22Rv1 (cell line): ENCODE measurements around the gene ZNF382.

Experiments used
- ZFX ChIP-seq: fragments of 450-650 bp; IDR thresholded peaks from 2 replicates; pipeline ENCODE4 v1.6.1; 2017; ENCODE audit warnings: antibody characterized with exemption, borderline replicate concordance
- TF ChIP-seq, protein P1 (sequence below): fragments of 450-650 bp; IDR thresholded peaks from 2 replicates; pipeline ENCODE4 v1.5.1; 2017; ENCODE audit warnings: mild to moderate bottlenecking

DNA sequence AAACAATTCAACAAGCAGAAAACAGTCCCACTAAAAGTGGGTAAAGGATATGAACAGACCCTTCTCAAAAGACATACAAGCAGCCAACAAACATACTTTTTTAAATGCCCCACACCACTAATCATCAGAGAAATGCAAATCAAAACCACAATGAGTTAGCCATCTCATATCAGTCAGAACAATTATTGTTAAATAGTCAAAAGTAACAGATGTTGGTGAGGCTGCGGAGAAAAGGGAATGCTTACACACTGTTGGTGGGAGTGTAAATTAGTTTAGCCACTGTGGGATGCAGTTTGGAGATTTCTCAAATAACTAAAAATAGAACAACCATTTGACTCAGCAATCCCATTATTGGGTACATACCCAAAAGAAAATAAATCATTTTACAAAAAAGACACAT lies 40.7 kb upstream of the ZNF382 start:
- TF ChIP-seq, protein P1, sequence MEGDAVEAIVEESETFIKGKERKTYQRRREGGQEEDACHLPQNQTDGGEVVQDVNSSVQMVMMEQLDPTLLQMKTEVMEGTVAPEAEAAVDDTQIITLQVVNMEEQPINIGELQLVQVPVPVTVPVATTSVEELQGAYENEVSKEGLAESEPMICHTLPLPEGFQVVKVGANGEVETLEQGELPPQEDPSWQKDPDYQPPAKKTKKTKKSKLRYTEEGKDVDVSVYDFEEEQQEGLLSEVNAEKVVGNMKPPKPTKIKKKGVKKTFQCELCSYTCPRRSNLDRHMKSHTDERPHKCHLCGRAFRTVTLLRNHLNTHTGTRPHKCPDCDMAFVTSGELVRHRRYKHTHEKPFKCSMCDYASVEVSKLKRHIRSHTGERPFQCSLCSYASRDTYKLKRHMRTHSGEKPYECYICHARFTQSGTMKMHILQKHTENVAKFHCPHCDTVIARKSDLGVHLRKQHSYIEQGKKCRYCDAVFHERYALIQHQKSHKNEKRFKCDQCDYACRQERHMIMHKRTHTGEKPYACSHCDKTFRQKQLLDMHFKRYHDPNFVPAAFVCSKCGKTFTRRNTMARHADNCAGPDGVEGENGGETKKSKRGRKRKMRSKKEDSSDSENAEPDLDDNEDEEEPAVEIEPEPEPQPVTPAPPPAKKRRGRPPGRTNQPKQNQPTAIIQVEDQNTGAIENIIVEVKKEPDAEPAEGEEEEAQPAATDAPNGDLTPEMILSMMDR: no peak
- TF ChIP-seq ZFX: no peak
